Esophagus muscularis mucosa (tissue), 4 donors: ENCODE data around the gene ARHGAP5. TPM values are rescaled to one million over a fixed set of nuclear protein-coding genes. Genes with fewer than 3 reads are reported as not detected.

Experiments
- DNase-seq: peaks from one replicate; pipeline ENCODE4 v3.0.0-alpha.2; 2017; ENCODE audit errors: extremely low spot score
- H3K27ac ChIP-seq, 4 donors: fragments of 200-600 bp; sonication (generic); replicated peaks in 1 of 4; 1 replicate in 3 of 4; 2 replicates in 1 of 4; pipeline ENCODE4 v1.5.1; 2016 to 2019; ENCODE audit warnings: mild to moderate bottlenecking in 1 of 4
- H3K27me3 ChIP-seq, 4 donors: fragments of 200-600 bp; sonication (generic); one replicate each; pipeline versions ENCODE4 v1.5.1 to v1.6.0; 2016 to 2019
- H3K36me3 ChIP-seq, 4 donors: fragments of 200-600 bp; sonication (generic); one replicate each; pipeline ENCODE4 v1.5.1; 2016 to 2019
- H3K4me1 ChIP-seq, 4 donors: fragments of 200-600 bp; sonication (generic); one replicate each; pipeline ENCODE4 v1.5.1; 2016 to 2019
- H3K4me3 ChIP-seq, 4 donors: fragments of 200-600 bp; sonication (generic); 1 replicate in 2 of 4; 2 replicates in 2 of 4; pipeline ENCODE4 v1.5.1; 2016 to 2019; ENCODE audit warnings: mild to moderate bottlenecking in 4 of 4, moderate library complexity in 1 of 4
- H3K9me3 ChIP-seq, 4 donors: fragments of 200-600 bp; sonication (generic); 1 replicate in 3 of 4; 2 replicates in 1 of 4; pipeline ENCODE4 v1.5.1; 2016 to 2019
- EP300 ChIP-seq: sonication (generic); formaldehyde crosslinking; IDR thresholded peaks from one replicate; pipeline ENCODE4 v1.6.1; 2017; ENCODE audit warnings: antibody characterized with exemption
- POLR2A ChIP-seq: fragments of 450-650 bp; IDR thresholded peaks from one replicate; pipeline ENCODE4 v1.6.1; 2017; ENCODE audit warnings: antibody characterized with exemption, moderate library complexity, mild to moderate bottlenecking, low read depth
- POLR2AphosphoS5 ChIP-seq, 2 donors: sonication (generic); formaldehyde crosslinking; IDR thresholded peaks; one replicate each; pipeline ENCODE4 v1.6.1; 2017; ENCODE audit warnings: antibody characterized with exemption in 2 of 2
- WGBS: methylation state at CpG from one replicate; pipeline ENCODE4 v1.1.5; 2018; 5-methylcytosine and 5-hydroxymethylcytosine counted together
- intact Hi-C: fragments of 100-400 bp; cut with DNase I; formaldehyde crosslinking; loops from one replicate; pipeline ENCODE4 v1.15.1; 2023
- total RNA-seq, 4 donors: library from RNA; depleted of rRNA; stranded (reverse); fragments of >200 nt; gene quantifications; one replicate each; pipeline versions ENCODE4 v1.1.0 to v1.2.1, GENCODE V29; 2016
- TF ChIP-seq, protein P1 (sequence below), 3 experiments: fragments of 200-600 bp in 2 of 3; fragments of 450-650 bp in 1 of 3; sonication (generic) in 2 of 3; IDR thresholded peaks; one replicate each; pipeline ENCODE4 v1.5.1; 2017 to 2019; ENCODE audit warnings: antibody characterized with exemption in 3 of 3, mild to moderate bottlenecking in 2 of 3, moderate library complexity in 1 of 3

Gene ARHGAP5
- total RNA-seq, 4 donors from 2014 or later, result 171 to 223 (median 196) TPM

DNA sequence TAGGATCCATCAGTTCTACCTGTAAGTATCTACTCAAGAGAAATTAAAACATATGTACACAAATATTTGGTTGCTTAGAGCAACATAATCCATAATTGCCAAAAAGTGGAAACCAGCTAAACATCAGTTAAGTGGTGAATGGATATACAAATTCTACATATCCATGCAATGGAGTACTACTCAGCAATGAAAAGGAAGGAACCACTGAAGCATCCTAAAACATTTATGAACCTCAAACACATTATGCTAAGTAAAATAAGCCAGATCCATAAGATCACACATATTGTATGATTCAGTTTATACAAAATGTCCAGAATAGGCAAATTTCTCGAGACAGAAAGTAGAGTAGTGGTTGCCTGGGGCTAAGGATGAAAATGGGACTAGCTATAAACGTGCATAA lies 8.4 kb upstream of the ARHGAP5 start:
- Histone ChIP-seq H3K4me3 (no peak overlapping the region), H3K4me1 (peaks cover 0 to 15% (median 11%) of the 10 kb centered on the region in 4 donors), H3K27me3 (no peaks in the 10 kb centered on the region), H3K36me3 (no peaks in the 10 kb centered on the region), H3K9me3 (no peaks in the 10 kb centered on the region), H3K27ac (no peak overlapping the region)
- no peak for TF ChIP-seq POLR2A
- no peak for TF ChIP-seq POLR2AphosphoS5 (IDR thresholded peaks at IDR 0.05)
- TF ChIP-seq EP300, result no peak
- TF ChIP-seq, protein P1, sequence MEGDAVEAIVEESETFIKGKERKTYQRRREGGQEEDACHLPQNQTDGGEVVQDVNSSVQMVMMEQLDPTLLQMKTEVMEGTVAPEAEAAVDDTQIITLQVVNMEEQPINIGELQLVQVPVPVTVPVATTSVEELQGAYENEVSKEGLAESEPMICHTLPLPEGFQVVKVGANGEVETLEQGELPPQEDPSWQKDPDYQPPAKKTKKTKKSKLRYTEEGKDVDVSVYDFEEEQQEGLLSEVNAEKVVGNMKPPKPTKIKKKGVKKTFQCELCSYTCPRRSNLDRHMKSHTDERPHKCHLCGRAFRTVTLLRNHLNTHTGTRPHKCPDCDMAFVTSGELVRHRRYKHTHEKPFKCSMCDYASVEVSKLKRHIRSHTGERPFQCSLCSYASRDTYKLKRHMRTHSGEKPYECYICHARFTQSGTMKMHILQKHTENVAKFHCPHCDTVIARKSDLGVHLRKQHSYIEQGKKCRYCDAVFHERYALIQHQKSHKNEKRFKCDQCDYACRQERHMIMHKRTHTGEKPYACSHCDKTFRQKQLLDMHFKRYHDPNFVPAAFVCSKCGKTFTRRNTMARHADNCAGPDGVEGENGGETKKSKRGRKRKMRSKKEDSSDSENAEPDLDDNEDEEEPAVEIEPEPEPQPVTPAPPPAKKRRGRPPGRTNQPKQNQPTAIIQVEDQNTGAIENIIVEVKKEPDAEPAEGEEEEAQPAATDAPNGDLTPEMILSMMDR (IDR thresholded peaks at IDR 0.05), result no peak
- intact Hi-C loops, result loop anchor here (10.0 kb wide), 1 partner anchor 554 kb away; no protein-coding TSS in a partner anchor
- WGBS, result 85% methylated on average over 2 of the region's 2 CpGs
- no peak for DNase-seq

DNA sequence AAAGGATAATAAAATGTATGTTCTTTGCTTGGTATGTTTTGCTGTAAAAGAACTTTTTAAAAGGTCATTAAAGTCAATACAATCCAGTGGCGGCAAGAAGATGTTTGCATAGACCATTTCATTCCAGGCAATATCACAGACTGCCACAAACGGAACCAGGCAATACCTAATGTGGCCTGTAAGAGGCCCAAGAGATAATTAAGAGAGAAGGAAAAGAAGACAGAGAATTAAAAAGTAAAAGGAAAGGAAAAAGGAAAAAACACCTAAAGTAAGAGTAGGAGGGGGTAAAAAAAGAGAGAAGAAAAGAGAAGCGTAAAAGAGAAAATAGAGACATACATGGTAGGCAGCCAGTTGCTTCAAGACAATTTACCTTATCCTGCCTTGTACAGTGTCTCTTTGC lies 6.8 kb upstream of the ARHGAP5 start:
- H3K27me3 ChIP-seq, result no peaks in the 10 kb centered on the region
- peaks cover 0 to 31% (median 23%) of the 10 kb centered on the region in 4 donors for H3K4me1 ChIP-seq
- intact Hi-C loops, result loop anchor here (10.0 kb wide), 1 partner anchor 135 kb away; no protein-coding TSS in a partner anchor
- TF ChIP-seq EP300 (no peak), POLR2AphosphoS5 (IDR thresholded peaks at IDR 0.05) (no peak), POLR2A (no peak)
- TF ChIP-seq, protein P1 (IDR thresholded peaks at IDR 0.05), result no peak
- WGBS, result 98% methylated on average over 3 of the region's 3 CpGs
- no peak for DNase-seq
- H3K36me3 ChIP-seq, result no peaks in the 10 kb centered on the region
- no peak overlapping the region for H3K4me3 ChIP-seq
- no peaks in the 10 kb centered on the region for H3K9me3 ChIP-seq
- H3K27ac ChIP-seq, result no peak overlapping the region

DNA sequence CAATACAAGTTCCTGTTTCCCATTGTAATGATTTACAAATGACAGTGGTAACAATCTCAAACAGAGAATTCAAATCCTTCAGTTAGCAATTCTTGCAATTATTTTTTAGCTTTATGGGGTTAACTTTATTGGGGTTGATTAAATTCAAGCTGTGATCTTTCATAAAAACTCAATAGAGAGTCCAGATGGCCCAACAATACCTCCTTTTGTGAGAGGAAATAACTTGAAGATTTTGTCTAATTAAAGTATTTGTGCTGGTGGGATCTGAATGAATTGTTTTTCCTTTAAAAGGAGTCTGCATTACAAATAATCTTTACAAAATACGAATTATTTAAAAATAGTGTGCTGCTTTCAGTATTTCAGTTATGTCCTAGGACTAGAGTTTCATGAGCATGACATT lies 4.4 kb upstream of the ARHGAP5 start:
- H3K4me1 ChIP-seq, result peaks cover 0 to 33% (median 27%) of the 10 kb centered on the region in 4 donors
- DNase-seq, result no peak
- intact Hi-C loops, result loop anchor here (2.0 to 10.0 kb wide), 2 partner anchors 138 to 180 kb away; no protein-coding TSS in a partner anchor
- TF ChIP-seq POLR2A (no peak), EP300 (no peak), POLR2AphosphoS5 (IDR thresholded peaks at IDR 0.05) (no peak)
- TF ChIP-seq, protein P1 (IDR thresholded peaks at IDR 0.05), result no peak
- 19% methylated on average over 1 of the region's 1 CpG for WGBS
- no peak overlapping the region for H3K4me3 ChIP-seq
- H3K9me3 ChIP-seq, result no peaks in the 10 kb centered on the region
- H3K27me3 ChIP-seq, result no peaks in the 10 kb centered on the region
- H3K27ac ChIP-seq, result peak overlapping the region; percentile 18 to 100 (median 53)
- no peaks in the 10 kb centered on the region for H3K36me3 ChIP-seq

DNA sequence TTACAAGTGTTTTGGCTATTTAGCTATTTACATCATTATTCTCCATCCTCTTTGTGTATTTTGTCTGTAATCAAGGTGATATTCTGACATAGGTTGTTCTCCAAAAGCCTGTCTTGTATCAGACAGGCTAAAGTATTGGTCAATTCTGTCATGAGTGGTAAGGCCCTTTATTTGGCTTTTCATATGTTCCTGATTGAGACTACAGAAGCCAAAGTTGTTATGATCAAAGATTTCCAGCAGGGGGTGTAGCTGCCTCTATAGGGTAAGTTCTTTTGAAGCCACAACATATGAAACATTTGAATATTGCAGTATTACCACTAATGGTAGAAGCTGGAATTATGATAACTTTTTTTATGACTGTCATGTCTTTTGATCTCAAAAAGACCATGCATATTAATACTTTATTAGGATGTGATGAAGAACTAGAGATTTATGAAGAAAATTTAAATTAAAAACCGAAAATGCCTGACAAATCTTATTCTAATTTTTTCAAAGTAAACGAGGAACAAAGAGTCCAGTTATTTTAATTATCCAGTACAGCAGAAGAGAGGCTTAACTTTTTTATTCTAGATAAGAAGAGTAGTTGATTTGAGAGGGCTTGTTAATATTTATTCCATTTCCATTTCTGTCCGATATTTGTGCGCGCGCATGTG lies 3.4 kb upstream of the ARHGAP5 start:
- intact Hi-C loops, result loop anchor here (2.0 to 10.0 kb wide), 2 partner anchors 139 to 179 kb away; no protein-coding TSS in a partner anchor
- TF ChIP-seq, protein P1 (IDR thresholded peaks at IDR 0.05), result peak; percentile 55 to 74 (median 74)
- TF ChIP-seq POLR2AphosphoS5 (IDR thresholded peaks at IDR 0.05), result no peak
- Histone ChIP-seq H3K27me3 (no peaks in the 10 kb centered on the region), H3K4me1 (peaks cover 0 to 37% (median 31%) of the 10 kb centered on the region in 4 donors), H3K27ac (peak overlapping the region; percentile 50 to 100 (median 98)), H3K36me3 (no peaks in the 10 kb centered on the region), H3K9me3 (no peaks in the 10 kb centered on the region), H3K4me3 (no peak overlapping the region)
- DNase-seq, result no peak
- 91% methylated on average over 6 of the region's 6 CpGs for WGBS
